ENCODE measurements around the gene PIH1D1. TPM values are rescaled to one million over a fixed set of nuclear protein-coding genes. Genes with fewer than 3 reads are reported as not detected.

The PIH1D1 gene
- total RNA-seq, 1 experiment from 2014 or later: 122 TPM

DNA sequence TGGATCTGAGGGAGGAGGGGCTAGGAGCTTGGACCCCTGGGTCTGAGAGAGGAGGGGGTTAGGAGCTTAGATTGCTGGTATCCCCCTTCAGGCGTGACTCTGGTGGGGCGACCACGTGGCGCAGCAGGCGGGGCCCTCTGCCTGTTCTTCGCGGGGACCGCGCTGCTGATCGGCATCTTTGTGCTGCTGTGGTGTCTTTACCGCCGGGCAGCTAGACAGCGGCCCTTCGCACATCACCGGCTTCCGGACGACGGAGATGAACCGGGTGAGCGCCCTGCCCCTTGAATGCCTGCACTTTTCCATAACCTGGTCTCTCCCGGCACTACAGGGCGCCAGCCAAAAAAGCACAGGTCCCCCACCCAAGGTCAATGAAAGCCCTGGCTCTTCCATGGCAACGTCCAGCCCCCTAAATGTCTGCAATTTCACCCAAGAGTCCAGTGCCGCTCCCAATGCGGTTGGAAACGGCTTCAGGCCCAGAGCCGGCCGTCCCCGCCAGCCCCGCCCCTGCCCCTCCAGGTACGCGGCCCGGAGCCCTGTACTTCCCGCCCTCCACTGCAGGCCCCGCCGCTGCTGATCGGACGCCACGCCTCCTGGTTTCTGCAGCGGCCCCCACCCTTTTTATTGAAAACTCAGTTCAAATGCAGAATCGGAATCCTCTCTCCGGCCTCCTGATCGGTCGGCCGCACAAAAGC, 23.6 kb downstream of the PIH1D1 start:
- Histone ChIP-seq H3K27ac (ENCODE audit: low read depth, low read length, poor library complexity, severe bottlenecking) (no peak overlapping the region), H3K4me3 (ENCODE audit: low read depth, low read length, poor library complexity, severe bottlenecking) (no peak overlapping the region), H3K4me1 (ENCODE audit: insufficient read depth, low read length, poor library complexity, severe bottlenecking) (peaks cover 10% of the 10 kb centered on the region), H3K36me3 (ENCODE audit: insufficient read depth, low read length, poor library complexity, severe bottlenecking) (no peaks in the 10 kb centered on the region), H3K27me3 (replicated peaks; ENCODE audit: insufficient read depth, low read depth, low read length, poor library complexity) (peaks cover 57% of the 10 kb centered on the region), H3K9me3 (ENCODE audit: low read depth, low read length, poor library complexity, severe bottlenecking) (no peaks in the 10 kb centered on the region)
- ChIA-PET POLR2A (ENCODE audit: low non-redundant PET) (no interaction called here), CTCF (interaction anchor here (0.5 kb wide), 1 partner anchor 24 kb away, joined by 7 read pairs; the partner anchor contains the start of gene PIH1D1)
- intact Hi-C loops (cut with micrococcal nuclease; ENCODE audit: unreplicated experiment): no loop called here
- no peak for TF ChIP-seq EZH2 (IDR thresholded peaks at IDR 0.05; ENCODE audit: borderline replicate concordance, low read depth, low read length, poor library complexity, severe bottlenecking)
- TF ChIP-seq, protein P1, sequence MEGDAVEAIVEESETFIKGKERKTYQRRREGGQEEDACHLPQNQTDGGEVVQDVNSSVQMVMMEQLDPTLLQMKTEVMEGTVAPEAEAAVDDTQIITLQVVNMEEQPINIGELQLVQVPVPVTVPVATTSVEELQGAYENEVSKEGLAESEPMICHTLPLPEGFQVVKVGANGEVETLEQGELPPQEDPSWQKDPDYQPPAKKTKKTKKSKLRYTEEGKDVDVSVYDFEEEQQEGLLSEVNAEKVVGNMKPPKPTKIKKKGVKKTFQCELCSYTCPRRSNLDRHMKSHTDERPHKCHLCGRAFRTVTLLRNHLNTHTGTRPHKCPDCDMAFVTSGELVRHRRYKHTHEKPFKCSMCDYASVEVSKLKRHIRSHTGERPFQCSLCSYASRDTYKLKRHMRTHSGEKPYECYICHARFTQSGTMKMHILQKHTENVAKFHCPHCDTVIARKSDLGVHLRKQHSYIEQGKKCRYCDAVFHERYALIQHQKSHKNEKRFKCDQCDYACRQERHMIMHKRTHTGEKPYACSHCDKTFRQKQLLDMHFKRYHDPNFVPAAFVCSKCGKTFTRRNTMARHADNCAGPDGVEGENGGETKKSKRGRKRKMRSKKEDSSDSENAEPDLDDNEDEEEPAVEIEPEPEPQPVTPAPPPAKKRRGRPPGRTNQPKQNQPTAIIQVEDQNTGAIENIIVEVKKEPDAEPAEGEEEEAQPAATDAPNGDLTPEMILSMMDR (conservative IDR thresholded peaks at IDR 0.05; ENCODE audit: low read depth, low read length): no peak
- BruUV-seq (replicated peaks): no TSS peak
- DNase-seq (ENCODE audit: low spot score): no peak

DNA sequence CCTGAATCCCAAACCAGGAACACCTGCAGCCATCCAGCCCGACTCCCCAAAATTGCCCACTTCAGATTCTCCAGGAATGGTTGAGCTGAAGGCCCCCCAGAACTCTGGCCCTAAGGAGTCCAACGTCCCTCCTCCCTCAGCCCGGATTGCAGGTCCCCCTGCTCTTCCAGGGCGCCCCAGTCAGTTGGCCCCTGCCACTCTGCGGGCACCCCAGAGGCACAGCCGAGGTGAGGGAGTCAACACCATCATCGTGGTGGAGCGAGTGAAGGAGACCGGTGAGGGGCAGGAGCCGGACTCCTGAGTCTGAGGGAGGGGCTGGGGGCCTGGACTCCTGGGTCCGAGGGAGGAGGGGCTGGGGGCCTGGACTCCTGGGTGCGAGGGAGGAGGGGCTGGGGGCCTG, 24.3 kb downstream of the PIH1D1 start:
- ChIA-PET CTCF (interaction anchor here (0.5 kb wide), 1 partner anchor 24 kb away, joined by 7 read pairs; the partner anchor contains the start of gene PIH1D1), POLR2A (ENCODE audit: low non-redundant PET) (no interaction called here)
- Histone ChIP-seq H3K9me3 (ENCODE audit: low read depth, low read length, poor library complexity, severe bottlenecking) (no peaks in the 10 kb centered on the region), H3K4me1 (ENCODE audit: insufficient read depth, low read length, poor library complexity, severe bottlenecking) (peaks cover 13% of the 10 kb centered on the region), H3K36me3 (ENCODE audit: insufficient read depth, low read length, poor library complexity, severe bottlenecking) (no peaks in the 10 kb centered on the region), H3K4me3 (ENCODE audit: low read depth, low read length, poor library complexity, severe bottlenecking) (no peak overlapping the region), H3K27ac (ENCODE audit: low read depth, low read length, poor library complexity, severe bottlenecking) (no peak overlapping the region), H3K27me3 (replicated peaks; ENCODE audit: insufficient read depth, low read depth, low read length, poor library complexity) (peaks cover 63% of the 10 kb centered on the region)
- no TSS peak for BruUV-seq (replicated peaks)
- no peak for TF ChIP-seq EZH2 (IDR thresholded peaks at IDR 0.05; ENCODE audit: borderline replicate concordance, low read depth, low read length, poor library complexity, severe bottlenecking)
- TF ChIP-seq, protein P1 (conservative IDR thresholded peaks at IDR 0.05; ENCODE audit: low read depth, low read length): no peak
- no peak for DNase-seq (ENCODE audit: low spot score)
- intact Hi-C loops (cut with micrococcal nuclease; ENCODE audit: unreplicated experiment): no loop called here

DNA sequence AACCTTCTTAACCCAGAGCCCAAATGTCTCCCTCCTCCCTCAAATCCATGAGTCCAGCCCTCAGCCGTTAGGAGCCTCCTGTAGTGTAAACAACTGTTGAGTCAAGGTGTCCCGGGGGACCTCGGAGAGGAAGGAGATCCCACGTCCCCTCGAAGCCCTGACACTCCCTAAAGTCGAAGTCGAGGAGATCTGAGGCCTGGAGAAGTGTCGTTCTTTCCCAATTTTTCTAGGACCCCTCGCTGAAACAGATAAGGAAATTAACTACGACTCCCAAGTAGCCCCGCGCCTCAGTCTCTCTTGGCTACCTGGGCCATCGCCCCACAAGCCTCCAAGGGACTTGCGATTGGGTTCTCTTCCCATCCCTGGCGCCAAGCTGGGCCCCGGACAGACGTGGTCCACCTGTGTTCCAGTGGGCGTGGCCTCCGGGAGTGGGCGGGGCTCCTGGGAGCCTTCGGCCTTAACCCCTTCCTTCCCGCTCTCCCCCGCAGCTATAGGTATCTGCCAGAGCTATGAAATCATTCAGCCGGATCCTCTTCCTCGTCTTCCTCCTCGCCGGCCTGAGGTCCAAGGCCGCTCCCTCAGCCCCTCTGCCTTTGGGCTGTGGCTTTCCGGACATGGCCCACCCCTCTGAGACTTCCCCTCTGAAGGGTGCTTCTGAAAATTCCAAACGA, 25.6 kb downstream of the PIH1D1 start:
- no TSS peak for BruUV-seq (replicated peaks)
- POLR2A ChIA-PET (ENCODE audit: low non-redundant PET): interaction anchor here (0.5 kb wide), 1 partner anchor 554 kb away, joined by 3 read pairs; the partner anchor contains the start of gene PPP1R15A

More for the DNA sequence above, 25.6 kb downstream of the PIH1D1 start:
- TF ChIP-seq EZH2 (IDR thresholded peaks at IDR 0.05; ENCODE audit: borderline replicate concordance, low read depth, low read length, poor library complexity, severe bottlenecking): no peak
- TF ChIP-seq, protein P1 (conservative IDR thresholded peaks at IDR 0.05; ENCODE audit: low read depth, low read length): no peak
- Histone ChIP-seq H3K27me3 (replicated peaks; ENCODE audit: insufficient read depth, low read depth, low read length, poor library complexity) (peaks cover 76% of the 10 kb centered on the region), H3K27ac (ENCODE audit: low read depth, low read length, poor library complexity, severe bottlenecking) (no peak overlapping the region), H3K9me3 (ENCODE audit: low read depth, low read length, poor library complexity, severe bottlenecking) (no peaks in the 10 kb centered on the region), H3K4me1 (ENCODE audit: insufficient read depth, low read length, poor library complexity, severe bottlenecking) (peaks cover 18% of the 10 kb centered on the region), H3K36me3 (ENCODE audit: insufficient read depth, low read length, poor library complexity, severe bottlenecking) (no peaks in the 10 kb centered on the region), H3K4me3 (ENCODE audit: low read depth, low read length, poor library complexity, severe bottlenecking) (no peak overlapping the region)
- CTCF ChIA-PET: no interaction called here
- no peak for DNase-seq (ENCODE audit: low spot score)
- intact Hi-C loops (cut with micrococcal nuclease; ENCODE audit: unreplicated experiment): no loop called here
